Ammon's horn (tissue), 1 donor: ENCODE results near the gene DHRS7B.
A peak's percentile ranks its signal among the peaks of the same experiment; 100 is the strongest.
"Not testable (repeated sequence)": the region's sequence is repeated elsewhere in the genome, so short reads cannot be mapped to it uniquely, and the experiment has no call there.

Source experiments
- DNase-seq: peaks from one replicate; pipeline ENCODE4 v3.0.0-alpha.2; 2016; ENCODE audit warnings: low spot score

Gene DHRS7B

DNA sequence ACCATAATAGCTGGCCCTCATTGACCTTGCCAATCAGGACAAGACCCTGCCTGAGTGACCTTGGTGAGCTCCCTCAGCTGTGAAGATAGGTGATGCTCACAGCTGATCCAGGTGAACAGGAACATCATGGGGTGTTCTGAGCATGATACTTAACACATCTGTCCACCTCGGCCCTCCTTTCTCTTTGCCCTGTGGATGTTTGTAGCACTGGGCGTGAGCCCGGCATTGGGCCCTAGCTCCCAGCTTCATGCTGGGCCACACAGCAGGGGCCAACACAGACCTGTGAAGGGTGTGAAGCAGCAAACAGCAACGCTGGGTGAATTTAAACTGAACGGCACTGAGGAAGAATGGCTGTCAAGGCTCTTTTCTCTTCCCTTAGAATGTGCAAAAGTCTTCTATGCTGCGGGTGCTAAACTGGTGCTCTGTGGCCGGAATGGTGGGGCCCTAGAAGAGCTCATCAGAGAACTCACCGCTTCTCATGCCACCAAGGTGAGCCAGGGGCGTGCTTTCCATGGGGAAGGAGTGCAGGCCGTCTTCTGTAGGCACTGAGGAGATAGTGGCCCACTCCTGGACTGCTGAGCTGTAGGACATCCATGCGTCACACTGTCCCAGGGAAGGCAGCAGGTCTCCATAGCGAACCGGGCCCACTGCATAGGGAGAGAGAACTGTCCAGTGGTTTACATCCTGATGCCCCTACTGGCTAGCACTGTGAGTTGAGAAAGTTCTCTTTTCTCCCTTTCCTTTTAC lies 51.3 kb downstream of the DHRS7B start:
- DNase-seq, result no peak

DNA sequence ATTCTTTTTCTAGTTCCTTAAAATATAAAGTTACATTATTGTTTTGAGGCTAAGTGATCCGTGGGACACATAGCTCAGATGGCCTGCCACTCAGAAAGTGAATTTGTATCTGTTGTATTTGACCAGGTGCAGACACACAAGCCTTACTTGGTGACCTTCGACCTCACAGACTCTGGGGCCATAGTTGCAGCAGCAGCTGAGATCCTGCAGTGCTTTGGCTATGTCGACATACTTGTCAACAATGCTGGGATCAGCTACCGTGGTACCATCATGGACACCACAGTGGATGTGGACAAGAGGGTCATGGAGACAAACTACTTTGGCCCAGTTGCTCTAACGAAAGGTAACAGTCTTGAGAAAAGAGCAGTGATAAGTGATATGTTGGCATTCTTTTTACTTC lies 56.7 kb downstream of the DHRS7B start:
- no peak for DNase-seq

DNA sequence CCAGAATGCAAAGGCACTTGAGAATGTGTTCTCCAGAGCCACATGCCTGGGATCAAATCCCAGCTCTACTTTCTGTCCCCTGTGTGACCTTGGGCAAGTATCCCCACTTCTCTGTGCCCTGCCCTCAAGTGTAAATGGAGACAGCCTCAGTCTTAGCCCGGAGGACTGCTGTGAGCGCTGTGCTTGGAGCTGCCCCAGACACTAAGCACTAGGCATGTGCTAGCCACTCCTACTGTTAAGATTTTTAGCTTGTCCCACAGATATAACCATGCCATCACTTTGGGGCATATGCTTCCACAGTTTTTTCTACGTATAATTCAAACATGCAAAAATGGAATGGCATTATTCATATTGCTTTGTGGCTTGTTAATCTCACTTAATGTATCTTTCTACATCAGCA lies 57.8 kb downstream of the DHRS7B start:
- no peak for DNase-seq

DNA sequence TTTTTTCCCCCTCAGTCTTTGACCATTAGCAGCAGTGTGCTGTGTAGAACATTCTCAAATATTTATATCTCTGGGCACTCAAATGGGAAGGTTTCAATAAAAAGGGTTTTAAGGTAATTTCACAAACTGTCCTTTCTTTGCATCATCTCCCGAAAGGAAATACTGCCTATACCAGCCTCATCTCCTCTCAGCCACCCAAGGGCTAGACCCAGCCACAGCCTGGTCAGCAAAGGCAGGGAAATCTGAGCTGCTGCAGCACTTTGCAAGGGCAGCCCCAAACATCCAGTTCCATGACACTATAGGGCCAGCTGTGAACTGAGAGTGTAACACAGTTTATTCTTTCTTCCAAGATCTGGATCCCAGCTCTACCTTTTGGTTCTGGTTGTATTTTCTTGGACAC lies 58.3 kb downstream of the DHRS7B start:
- DNase-seq, result no peak

DNA sequence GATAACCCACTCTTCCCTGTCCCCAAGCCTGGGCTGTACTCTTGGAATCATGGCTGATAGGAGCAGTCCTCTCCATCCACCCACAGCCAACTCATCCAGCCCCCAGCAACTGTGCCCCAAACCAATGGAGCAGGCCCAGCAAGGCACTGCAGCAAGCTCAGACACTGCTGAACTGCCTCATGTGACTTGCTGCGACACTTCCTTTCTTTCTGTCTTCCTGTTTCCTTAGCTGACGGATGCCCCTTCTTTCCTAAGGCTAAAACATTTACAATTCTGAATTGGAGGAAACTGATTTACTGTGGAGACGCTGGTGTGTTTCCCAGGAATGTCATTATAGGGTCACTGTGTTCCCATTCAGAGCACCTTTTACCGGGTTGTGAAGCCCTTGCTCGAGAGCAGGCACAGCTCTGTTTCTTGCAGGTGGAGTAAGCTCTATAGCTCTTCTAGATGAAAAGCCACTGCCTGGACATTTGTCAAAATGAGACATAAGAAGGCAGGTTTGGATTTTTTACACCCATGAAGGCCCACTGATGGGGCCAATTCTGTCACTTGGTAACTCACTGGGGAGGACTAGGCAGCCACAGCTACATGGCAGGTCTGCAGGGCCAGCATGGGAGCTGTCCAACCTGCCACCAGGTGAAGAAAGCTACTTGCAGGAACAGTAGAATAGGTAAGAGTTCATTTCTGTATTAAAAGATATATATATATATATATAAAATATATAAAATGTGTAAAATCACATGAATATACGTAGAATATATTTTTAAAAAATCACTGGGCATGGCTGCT lies 59.8 kb downstream of the DHRS7B start:
- no peak for DNase-seq

DNA sequence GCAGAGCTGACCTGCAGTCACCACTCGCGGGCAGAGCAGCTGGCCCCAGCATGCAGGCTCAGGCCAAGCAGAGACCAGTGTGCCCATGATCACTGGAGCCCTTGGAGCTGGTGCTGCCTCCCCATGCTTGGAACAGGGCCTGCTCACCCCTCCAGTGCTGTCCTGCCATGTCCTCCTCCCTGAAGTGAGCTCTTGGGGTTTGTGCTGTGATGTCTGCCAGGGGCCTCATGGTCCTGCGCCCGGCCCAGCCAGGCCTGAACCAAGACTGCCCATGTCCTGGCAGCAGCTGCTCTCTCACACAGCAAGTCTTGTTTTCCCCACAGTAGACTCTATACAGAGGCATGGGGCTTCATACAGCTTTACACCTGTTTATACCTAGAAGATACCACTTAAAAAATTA lies 62.6 kb downstream of the DHRS7B start:
- no peak for DNase-seq

DNA sequence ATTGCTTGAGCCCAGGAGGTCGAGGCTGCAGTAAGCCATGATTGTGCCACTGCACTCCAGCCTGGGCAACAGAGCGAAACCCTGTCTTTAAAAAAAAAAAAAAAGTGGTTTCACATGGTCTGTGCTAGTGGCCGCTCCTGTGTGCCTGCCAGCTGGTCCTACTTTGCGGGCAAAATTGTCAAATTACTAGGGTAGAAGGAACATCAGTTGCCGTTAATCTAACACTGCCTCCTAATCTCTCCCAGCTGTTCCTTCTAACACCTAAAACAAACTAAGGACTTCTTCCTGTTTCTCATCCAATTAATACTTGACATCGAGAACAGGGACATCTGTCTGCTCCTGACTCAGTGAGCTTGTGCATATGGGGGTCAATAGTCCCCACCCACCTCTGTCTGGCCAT lies 63.3 kb downstream of the DHRS7B start:
- DNase-seq, result no peak

DNA sequence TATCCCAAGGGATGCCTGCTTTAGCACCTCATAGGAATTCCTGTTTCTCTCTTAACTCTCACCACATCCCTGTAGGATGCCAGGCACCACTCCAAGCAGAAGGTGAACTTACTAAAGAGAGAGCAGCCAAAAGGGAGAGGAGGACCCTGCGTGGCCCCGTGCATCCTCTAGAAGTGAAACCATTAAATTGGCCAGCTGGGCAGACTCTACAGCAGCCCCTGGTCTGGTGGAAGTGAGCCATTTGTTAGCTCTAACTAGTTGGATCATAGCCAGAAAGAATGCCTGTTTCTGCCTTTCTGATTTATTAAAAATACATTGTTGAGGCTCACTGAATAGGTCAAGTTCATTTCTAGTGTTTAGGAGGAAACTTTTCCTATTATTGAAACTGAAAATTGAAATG lies 64.9 kb downstream of the DHRS7B start:
- no peak for DNase-seq

DNA sequence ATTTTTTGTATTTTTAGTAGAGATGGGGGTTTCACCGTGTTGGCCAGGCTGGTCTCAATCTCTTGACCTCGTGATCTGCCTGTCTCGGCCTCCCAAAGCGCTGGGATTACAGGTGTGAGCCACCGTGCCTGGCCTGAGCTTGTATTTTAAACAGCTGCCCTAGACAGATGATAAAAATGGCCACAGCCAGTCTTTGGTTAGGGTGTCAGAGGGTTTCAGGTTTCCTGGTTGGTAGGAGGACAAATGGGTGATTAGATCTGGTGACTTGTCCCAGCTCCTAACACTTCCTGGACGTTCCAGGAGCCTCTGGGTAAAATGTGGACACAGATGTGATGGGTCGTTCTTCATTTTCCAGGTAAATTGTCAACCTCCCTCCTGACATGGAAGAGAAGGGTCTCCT lies 65.7 kb downstream of the DHRS7B start:
- not testable (repeated sequence) for DNase-seq

DNA sequence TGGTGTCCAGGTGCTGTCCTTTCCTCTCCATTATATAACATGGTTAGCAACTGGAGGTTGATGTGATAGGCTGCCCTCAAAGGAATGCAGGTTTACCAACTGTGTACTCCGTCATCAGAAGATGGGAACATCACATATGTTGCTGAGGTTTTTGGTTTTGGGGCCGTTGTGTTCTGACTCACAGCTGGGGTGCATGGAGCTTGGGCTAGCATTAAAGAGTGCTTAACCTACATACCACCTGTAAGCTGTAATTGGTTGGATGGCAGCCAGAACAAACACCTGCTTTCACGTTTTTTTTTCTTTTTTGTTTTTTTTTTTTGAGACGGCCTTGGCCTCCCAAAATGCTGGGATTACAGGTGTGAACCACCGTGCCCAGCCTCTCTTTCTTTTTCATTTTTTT lies 66.3 kb downstream of the DHRS7B start:
- no peak for DNase-seq

DNA sequence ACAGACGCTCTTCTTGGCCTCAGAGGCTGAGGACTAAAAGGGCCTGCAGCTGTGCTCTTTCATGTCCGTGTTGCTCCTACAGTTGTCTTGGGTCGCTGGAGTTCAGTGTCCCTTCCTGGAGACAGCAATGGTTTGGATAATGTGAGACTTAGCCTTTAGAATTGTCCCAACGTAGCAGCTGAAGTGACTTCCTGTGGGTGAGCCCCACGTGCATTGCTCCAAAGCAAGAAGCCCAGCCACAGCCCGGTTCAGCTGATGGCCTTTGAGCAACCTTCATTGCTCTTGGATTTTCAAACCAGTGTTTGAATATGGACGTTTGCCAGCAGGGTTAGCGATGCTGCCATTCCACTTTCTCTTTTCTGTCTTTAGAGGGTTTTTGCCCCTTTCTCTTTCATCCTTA lies 67.5 kb downstream of the DHRS7B start:
- DNase-seq, result no peak

DNA sequence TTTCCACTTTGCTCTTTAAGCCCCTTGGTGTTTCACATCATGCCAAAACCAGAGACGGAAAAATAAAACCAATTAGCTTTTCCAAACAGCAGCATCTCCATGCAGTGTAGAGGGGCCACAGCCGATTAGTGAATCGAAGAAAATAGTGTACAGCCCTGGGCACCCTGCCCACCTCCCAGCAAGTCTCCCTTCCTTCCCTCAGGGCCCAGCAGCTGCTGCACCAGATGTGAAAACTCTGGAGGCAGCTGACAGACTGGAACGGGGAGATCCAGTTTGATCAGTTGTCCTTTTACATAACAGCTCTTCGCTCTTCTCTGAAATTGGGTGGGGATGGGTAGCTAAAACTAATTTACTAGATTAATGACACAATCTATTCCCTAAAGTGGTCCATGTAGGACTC lies 67.9 kb downstream of the DHRS7B start:
- DNase-seq, result peak; percentile 40

DNA sequence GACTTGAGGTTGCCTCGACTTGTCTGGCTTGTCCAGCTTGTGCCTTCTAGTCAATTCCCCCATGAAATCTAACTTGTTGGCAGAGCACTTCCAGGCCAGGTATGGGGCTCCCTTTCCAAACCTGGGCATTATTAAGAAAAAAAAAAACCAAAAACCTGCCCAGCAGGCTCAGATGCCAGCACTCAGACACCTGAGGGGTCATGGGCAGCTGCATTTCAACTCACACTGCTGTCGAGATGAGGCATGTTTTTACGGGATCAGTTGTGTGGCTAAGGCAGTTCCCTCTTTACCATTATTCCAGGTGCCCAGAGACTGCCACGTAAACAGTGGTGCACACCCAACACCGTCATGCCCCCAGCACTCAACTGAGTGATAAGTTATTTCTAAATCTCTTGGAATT lies 69.4 kb downstream of the DHRS7B start:
- no peak for DNase-seq

DNA sequence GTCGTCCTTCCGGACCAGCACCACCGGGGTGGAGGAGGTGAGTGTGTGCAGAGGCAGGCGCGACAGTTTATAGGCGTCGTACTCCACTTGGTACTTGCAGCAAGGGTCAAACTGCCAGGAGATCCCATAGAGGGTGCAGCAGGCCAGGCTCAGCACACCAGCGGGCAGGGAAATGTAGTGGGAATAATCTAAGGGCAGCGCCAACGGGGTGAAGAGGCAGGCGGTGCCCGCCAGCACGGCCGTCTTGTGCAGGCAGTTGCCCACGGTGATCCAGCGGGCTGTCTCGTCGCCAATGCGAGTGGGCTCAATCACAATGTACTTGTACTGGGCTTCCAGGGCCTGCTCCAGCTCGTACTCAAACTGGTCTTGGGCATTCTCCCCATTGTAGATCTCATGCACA lies 71.6 kb downstream of the DHRS7B start:
- no peak for DNase-seq

DNA sequence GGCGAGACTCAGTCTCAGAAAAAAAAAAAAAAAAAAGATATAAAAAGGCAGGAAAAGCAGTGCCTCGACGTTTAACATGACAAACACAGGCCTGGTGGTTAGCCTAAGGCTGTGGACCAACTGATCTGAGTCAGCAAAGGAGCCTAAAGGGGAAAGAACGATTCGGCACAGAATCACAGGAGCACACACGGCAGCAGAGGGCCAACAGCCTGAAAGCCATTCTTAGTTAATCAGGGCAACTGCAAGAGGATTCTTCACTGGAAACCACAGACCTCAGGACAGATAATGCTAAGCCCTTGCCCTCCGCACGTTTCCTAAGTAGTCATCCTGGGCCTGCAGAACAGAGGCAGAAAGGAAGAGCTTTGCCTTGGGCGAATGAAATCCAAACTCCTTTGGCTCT lies 72.5 kb downstream of the DHRS7B start:
- no peak for DNase-seq

DNA sequence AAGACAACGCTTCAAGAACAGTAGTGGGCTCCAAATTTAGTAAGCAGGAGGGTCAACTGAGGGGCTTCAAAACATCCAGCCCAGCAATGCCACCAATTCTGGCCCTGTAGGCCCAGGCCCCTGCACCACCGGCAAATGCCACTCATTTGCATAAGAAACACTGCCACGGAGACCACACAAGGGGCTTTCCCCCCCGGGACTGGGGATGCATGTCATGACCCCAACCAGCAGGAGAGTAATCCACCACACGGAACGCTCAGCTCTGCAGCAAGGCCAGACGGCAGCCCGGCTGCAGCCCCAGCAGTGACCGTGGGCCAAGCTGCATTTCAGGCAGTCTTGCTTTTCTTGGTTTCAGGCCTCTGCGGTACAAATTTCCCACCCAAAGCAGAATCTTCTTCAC lies 73.1 kb downstream of the DHRS7B start:
- no peak for DNase-seq

DNA sequence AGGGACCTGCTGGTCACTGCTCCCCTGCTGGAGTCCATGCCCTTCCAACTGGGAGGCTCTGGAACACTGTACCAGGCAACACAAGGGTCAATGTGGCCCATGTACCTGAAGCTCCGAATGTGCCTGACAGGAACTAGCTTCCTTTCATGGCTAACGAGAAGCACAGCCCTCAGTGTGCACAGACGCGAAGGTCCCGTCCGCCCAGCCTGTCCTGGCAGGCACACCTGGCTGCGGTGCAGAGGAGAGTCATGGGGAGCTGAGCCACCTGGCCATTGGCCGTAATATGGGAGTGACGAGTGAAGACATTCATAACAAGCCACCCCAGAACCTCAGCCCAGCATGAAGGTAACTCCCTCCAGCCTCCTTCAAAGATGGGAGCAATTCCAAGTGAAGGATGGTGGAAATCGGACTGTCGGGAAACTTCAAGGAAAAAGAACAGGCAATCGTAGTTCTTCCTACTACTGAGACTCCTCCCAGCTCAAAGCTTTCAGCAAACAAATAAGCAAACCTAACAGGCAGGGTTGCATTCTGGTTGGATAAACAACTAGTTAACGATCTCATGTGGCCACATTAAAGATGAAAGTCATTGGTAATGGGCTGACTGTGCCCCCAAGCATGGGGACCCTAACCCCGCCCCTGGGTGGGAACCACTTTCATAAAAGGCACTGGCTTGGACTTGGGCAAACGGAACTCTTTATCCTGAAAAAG lies 74.0 kb downstream of the DHRS7B start:
- no peak for DNase-seq

DNA sequence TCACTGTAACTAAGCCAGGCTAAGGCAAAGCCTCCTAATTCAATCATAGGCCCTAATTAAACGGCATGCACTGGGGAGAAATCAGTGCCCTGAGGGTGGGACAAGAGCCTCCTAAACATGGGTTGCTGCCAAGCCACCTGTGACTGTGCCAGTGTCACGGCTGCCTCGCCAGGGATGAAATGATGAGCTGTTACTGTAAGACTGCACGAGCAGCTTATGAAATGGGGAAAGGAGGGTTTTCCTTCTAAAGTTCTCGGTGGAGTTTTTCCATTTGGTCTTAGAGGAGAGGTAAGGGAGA lies 74.5 kb downstream of the DHRS7B start:
- DNase-seq, result no peak

DNA sequence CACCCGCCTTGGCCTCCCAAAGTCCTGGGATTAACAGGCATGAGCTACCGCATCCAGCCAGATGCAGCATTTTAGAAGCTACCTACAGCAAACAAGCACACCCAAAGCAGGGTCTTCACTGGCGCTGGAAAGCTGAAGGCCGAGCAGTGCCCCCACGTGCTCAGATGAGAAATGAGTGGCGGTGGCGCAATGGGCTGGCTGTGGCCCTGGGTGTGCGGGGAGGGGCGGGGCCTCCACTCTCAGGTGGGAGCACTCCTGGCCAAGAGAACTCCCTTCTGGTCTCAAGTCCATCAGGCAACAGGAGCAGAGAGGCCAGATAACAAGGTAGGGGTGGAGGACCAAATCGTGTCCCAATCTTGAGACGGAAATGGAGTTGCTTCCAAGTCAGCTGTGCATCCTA lies 75.1 kb downstream of the DHRS7B start:
- DNase-seq, result no peak

DNA sequence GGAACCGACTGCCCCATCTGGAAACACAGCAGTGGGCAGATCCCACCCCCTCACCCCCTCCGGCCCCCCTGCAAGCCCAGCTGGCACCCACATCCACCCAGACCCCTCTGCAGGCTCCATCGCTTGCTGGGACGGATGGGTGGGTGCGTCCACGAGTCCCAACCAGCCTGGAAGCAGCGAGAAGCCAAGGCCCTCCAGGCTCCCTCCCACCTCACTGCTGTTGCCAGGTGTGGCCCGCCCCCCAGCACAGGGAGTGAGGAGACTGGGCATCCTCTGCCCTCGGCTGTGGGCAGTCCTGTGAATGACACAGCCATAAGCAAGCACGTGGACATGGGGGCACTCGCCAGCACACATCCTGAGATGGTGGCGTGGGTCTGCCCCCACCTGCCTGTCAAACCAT lies 75.7 kb downstream of the DHRS7B start:
- DNase-seq, result no peak

DNA sequence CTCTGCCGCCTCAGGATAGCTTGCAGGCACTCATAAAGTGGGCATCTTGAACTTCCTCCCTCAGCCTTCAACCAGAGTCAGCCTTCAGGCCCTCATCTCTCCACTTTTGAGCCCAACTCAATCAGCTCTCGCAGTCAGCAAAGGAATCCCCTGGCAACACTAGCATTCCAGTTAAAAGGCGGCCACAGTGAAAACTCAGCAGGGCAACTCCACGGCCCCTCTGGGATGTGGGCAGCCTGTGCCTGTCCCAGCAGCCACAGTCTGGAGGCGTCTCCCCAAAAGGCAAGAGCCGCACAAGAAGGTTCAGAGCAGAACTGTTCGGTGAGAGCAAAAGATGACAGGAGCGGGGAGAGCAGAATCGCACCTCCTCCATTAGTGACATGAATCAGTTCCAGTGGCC lies 78.2 kb downstream of the DHRS7B start:
- no peak for DNase-seq

DNA sequence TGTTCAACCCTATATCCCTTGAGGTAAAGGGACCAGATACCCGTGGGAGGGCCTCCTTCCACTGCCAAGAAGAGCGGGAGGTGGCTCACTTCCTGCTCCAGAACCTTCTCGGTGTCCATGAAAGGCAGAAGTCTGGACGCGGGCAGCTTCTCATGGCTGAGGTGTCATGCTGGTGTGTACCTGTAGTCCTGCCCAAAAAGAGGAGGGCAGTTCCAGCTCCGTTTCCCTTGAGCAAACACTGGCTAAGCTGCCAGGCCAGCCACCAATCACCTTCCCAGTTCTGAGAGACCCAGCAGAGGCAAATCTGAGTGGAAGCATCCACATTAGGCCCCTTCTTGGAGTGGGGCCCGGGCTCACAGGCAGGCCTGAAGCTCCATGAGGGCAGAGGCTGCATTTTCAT lies 81.6 kb downstream of the DHRS7B start:
- DNase-seq, result no peak

DNA sequence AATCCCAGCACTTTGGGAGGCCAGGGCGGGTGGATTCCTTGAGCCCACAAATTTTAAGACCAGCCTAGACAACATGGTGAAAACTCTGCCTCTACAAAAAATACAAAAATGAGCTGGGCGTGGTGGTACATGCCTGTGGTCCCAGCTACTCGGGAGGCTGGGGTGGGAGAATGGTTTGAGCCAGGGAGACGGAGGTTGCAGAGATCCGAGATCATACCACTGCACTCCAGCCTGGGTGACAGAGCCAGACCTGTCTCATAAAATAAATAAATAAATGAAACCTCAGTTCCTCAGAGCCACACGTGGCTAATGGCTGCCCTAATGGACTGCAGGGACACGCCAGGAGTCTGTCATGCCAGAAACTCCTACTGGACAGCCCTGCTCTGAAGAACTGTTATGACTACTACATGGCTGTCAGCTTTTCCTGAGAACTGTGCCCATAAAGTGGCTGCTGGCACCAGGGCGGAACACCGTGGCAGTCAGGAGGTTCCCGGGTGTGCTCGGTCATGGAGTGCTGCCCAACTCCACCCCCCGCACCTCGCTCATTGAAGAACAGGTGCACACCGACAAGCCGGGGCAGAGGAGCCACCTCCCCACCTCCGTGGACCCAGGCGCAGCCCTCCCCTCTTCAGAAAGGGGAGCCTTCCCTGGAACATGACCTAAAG lies 82.9 kb downstream of the DHRS7B start:
- no peak for DNase-seq
